GM13977 (cell line): ENCODE measurements around the gene FRAS1.

Experiments used
- DNase-seq: peaks from one replicate; pipeline ENCODE4 v3.0.0; 2012; ENCODE audit warnings: low spot score
- CTCF ChIP-seq: IDR thresholded peaks from 2 replicates; pipeline ENCODE4 v1.5.1; 2012; ENCODE audit warnings: mild to moderate bottlenecking, control low read depth; ENCODE audit not compliant: insufficient read depth; ENCODE audit errors: extremely low read depth, missing control alignments
- in situ Hi-C: fragments of 300-500 bp; cut with MboI; formaldehyde crosslinking; loops from one replicate; pipeline ENCODE4 v1.12.0; 2022; ENCODE audit warnings: low sequenced_read_pairs, low pct_unique_long_range_greater_than_20kb, mixed read lengths, inconsistent platforms; ENCODE audit not compliant: unreplicated experiment

FRAS1 gene

DNA sequence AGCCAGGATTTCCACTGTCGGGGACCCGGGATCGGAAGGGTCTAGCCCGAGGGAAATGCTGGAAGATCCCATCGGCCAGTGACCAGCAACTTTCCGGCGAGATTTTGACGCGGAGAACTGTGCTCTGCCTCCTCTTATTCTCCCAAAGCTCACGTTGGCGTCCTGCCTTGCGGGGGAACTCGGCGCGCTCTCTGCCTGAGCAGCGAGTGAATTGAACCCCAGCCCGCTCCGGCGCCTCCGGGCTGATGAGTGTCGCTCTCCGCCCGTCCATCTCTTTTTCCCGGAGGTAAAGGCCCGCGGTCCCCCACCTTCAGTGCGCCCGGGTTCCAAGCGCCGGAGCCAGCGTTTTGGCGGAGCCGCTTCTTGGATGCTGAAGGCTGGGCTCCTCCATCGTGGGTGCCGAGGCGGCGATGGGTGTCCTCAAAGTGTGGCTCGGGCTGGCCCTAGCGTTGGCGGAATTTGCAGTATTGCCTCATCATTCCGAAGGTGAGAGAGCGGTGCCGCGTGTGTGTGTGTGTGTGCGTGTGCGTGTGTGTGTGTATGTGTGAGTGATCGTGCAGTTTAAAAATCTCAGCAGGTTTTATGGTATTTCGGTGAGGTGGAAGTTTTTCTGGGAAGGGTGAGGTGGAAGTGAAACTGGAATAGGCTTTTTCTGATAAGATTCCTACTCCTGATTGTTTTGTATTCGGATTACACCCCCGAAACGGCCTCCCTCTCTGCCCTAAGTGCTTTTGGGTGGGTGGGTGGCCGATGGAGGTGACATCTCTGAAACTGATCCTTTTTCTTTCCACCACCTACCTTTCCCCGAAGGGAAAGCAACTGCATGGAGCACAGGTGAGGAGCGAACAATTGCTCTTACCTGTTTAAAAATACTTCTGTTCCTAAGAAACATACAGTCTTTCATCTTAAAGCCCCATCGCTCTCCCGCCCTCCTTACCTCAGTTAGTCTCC, 752 bp downstream of the FRAS1 start:
- peak; percentile 49 for DNase-seq
- in situ Hi-C loops, result no loop called here
- TF ChIP-seq CTCF, result no peak

GRCh38 chr4:78058591-78059523, 1.7 kb downstream of the FRAS1 start:
- peak; percentile 43 for DNase-seq
- no peak for TF ChIP-seq CTCF
- in situ Hi-C loops, result no loop called here

- in situ Hi-C loops, result no loop called here
- DNase-seq, result peak; percentile 60
- peak; percentile 52 for TF ChIP-seq CTCF
Observed at GRCh38 chr4:78059524-78059889, 2.4 kb downstream of the FRAS1 start.

- no peak for DNase-seq
- in situ Hi-C loops, result no loop called here
- no peak for TF ChIP-seq CTCF
Observed at GRCh38 chr4:78059938-78060337, 2.8 kb downstream of the FRAS1 start.

- TF ChIP-seq CTCF, result no peak
- in situ Hi-C loops, result no loop called here
- no peak for DNase-seq
Observed at GRCh38 chr4:78061939-78062570, 4.9 kb downstream of the FRAS1 start.
